Gastrocnemius medialis (tissue), 4 donors: ENCODE results near the gene GALNT7.

Source experiments
- POLR2A ChIP-seq, 2 donors: fragments of 450-650 bp; IDR thresholded peaks; one replicate each; pipeline ENCODE4 v1.6.1; 2017; ENCODE audit warnings: antibody characterized with exemption in 2 of 2, mild to moderate bottlenecking in 2 of 2, moderate library complexity in 2 of 2
- TF ChIP-seq, protein P1 (sequence below), 5 experiments: fragments of 450-650 bp in 3 of 5; fragments of 200-600 bp in 2 of 5; sonication (generic) in 2 of 5; IDR thresholded peaks in 4 of 5; conservative IDR thresholded peaks in 1 of 5; 1 replicate in 4 of 5; 2 replicates in 1 of 5; pipeline ENCODE4 v1.5.1; 2016 to 2019; ENCODE audit warnings: antibody characterized with exemption in 5 of 5, mild to moderate bottlenecking in 3 of 5, moderate library complexity in 3 of 5

GRCh38 chr4:173208420-173208819, 39.8 kb downstream of the GALNT7 start:
- TF ChIP-seq, protein P1, sequence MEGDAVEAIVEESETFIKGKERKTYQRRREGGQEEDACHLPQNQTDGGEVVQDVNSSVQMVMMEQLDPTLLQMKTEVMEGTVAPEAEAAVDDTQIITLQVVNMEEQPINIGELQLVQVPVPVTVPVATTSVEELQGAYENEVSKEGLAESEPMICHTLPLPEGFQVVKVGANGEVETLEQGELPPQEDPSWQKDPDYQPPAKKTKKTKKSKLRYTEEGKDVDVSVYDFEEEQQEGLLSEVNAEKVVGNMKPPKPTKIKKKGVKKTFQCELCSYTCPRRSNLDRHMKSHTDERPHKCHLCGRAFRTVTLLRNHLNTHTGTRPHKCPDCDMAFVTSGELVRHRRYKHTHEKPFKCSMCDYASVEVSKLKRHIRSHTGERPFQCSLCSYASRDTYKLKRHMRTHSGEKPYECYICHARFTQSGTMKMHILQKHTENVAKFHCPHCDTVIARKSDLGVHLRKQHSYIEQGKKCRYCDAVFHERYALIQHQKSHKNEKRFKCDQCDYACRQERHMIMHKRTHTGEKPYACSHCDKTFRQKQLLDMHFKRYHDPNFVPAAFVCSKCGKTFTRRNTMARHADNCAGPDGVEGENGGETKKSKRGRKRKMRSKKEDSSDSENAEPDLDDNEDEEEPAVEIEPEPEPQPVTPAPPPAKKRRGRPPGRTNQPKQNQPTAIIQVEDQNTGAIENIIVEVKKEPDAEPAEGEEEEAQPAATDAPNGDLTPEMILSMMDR (IDR thresholded peaks at IDR 0.05 in 4 of 5, conservative IDR thresholded peaks at IDR 0.05 in 1 of 5), result no peak
- no peak for TF ChIP-seq POLR2A (IDR thresholded peaks at IDR 0.05)
